LNCAP (cell line): ENCODE measurements around the gene IBA57.

Source experiments
- CTCF ChIP-seq: fragments of 450-650 bp; IDR thresholded peaks from 2 replicates; pipeline ENCODE4 v1.5.1; 2017; ENCODE audit warnings: mild to moderate bottlenecking

Gene IBA57

GRCh38 chr1:228218513-228219244, 53.1 kb downstream of the IBA57 start:
- no peak for TF ChIP-seq CTCF

GRCh38 chr1:228219245-228219961, 53.8 kb downstream of the IBA57 start:
- no peak for TF ChIP-seq CTCF

GRCh38 chr1:228219962-228220780, 54.6 kb downstream of the IBA57 start:
- no peak for TF ChIP-seq CTCF

- no peak for TF ChIP-seq CTCF
These were observed 56.9 kb downstream of the IBA57 start for GRCh38 chr1:228222548-228222947.

- TF ChIP-seq CTCF: no peak
These were observed 58.9 kb downstream of the IBA57 start for GRCh38 chr1:228224198-228225164.

- no peak for TF ChIP-seq CTCF
These were observed 59.6 kb downstream of the IBA57 start for GRCh38 chr1:228225165-228225710.
